ACHN (cell line): Measurements from ENCODE around the gene DLX6.

Experiments
- DNase-seq: peaks from one replicate; pipeline ENCODE4 v3.0.0-alpha.2; 2015
- in situ Hi-C: cut with HindIII; loops from 2 replicates; pipeline ENCODE4 v1.10.0; 2017; ENCODE audit warnings: low sequenced_read_pairs, low pct_ligation_motif_present, low pct_unique_long_range_greater_than_20kb

Gene DLX6

DNA sequence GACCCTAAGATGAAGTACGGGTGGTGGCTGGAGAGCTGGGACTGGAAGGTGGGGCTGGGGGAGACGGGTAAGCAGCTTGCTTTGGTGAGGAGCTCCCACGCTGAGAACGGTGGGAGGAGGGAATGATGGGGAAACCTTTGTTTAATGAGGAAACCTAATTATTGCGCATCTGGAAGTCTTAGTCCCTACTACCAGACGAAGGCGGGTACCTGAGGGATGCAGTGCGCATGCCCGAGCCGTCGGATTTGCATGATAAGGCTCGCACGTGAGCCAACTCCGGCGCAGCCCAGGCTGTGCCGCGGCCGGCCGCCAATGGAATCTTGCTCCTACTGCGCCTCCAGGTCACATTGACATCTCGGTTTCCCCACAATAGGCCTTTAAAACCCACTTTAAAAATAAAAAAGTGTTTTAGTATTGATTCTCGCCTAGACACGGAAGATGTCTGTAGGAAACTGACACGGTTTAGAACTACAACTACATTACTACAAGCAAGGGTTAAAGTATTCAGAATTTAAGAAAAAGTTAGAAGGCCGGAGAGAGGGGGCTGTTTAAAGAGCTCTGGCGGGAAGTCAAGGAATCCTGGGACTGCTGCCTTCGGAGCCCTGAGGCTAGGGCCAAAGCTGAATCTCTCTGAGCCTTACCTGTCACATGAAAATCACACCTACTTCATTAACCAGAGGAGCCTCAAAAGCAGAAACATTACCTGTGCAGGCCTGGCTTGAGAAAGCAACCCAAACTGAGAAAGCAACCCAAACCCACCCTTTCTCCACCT, 12.1 kb upstream of the DLX6 start:
- in situ Hi-C loops, result no loop called here
- no peak for DNase-seq

DNA sequence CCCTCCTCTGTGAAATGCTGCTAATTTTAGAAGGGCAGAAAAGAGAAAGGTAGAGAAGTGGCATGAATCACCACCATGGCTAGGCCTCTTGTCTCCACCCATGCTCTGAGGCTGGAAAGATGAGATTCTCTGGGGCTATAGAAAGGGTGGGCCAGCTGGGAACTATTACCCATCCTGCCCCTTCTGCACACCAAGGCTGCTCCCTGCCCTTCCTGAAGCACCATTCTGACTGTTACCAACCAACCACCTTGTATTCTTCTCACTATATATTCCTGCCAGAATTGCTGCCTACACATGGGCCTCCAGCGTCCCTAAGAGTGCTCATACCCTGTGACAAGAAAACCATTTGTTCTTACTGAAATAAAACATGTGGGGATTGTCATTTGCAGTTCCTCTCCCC, 11.4 kb upstream of the DLX6 start:
- in situ Hi-C loops, result no loop called here
- no peak for DNase-seq

DNA sequence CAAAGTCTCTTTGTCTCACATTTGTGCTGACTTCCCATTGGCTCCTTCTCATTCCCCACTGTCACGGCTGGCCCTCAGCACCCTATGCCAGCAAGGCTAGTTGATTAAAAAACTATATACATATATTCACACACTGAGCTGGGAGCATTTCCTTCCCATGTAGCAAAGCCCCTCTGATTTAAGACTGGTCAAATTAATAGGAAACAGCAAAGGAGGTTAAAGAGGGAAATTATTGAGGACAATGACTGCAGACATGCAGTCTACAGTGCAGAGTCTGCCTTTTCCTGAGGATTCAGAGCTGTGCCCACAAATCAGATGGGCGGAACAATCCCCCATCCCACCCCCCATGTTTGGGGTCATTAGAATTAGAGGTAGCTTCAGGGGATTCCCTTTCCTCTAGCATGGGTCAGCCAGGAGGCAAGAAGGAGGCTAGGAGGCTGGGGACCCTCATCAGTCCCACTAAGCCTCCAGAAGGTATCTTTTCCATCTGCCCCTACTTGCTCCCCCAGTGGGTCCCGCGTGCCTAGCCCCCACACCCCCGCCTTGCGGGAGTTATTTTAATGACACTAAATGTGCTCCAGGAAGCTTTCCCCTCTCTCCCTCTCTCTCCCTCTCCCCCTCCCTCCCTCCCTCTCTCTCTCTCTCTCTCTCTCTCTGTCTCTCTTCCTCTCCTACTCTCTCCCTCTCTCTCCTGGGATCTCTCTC, 9.8 kb upstream of the DLX6 start:
- in situ Hi-C loops, result no loop called here
- DNase-seq, result no peak

DNA sequence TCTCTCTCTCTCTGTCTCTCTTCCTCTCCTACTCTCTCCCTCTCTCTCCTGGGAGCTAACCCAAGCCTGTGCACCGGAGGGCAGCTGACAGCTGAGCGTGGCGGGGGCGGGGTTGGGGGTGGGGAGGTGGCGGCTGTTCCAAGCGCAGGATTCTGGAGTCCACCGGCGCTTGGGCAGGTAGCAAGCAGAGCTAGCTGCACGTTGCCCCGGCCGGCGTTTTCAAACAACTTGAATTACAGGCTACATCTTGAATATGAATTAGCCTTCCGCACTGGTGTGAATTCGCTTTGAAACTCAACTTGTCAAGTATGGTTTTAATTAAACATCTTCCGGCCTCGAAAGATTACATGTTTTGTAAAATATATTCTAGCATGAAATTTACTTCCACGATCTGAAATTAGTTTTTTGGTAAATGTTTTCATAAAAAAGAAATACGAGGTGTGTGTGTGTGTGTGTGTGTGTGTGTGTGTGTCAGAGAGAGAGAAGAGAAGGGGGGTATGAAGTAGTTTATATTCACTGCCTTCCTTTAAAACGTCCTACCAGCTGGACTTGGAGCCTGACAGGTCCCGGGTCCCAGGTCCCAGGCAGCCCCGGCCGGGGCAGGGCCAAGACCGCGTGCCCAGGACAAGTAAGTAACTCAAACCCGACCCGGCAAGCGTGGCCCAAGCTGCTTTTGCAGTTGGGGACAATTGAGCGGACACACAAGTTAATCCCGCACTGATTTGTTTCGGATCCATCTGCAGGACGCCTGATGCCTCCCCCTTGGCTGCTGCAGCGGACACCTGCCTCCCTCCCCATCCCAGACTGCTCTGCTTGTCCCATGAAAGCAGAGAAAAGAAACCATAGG, 9.0 kb upstream of the DLX6 start:
- DNase-seq, result no peak
- in situ Hi-C loops, result no loop called here

DNA sequence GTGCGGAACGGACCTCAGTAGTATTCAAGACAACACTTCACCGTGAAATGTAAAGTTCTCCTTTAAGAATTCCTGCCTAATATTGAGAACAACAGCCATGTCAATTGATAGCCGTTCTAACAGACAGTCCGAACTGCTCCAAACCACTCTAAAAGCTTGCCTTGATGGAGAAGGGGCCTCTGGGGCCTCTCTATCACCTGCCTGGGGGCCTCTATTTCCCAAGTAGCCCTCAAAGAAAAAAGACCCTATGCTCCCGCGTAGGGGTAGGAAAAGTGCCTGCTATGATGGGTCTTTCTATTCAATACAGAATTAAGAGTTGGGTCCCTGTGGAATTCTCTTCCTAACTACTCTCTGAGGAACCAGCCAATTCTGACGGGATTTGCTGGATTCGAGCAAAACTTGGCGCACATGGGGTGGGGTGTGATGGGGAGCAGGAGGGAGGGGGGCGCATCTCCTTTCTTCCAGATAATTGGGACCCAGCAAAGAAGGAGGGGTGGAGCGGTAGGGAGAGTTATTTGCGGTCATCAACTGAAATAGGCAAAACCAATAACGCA, 8.3 kb upstream of the DLX6 start:
- in situ Hi-C loops, result no loop called here
- DNase-seq, result no peak

DNA sequence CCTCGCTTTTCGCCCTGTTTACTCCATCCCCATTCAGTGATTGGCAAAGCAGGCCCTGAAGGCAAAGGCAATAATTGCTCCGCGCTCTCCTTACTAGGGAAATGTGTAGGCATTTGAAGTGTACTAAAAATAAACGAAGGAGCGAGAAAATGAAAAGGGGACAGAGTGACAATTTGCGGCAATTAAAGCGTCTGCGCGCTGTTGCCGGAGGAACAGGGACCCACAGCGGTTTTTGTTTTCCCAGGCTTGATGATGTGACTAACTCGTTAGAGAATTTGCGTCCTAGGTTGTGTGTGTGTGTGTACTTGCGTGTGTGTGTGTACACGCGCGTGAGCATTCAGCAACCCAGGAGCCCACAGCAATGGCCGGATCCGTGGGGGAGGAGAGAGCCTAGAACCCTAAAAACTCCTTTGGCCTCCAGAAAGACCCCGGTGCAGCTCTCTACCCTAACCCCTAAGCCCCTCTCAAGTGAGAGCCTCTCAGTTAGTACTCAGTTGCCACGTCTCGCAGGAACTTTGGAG, 7.8 kb upstream of the DLX6 start:
- no peak for DNase-seq
- in situ Hi-C loops, result no loop called here

DNA sequence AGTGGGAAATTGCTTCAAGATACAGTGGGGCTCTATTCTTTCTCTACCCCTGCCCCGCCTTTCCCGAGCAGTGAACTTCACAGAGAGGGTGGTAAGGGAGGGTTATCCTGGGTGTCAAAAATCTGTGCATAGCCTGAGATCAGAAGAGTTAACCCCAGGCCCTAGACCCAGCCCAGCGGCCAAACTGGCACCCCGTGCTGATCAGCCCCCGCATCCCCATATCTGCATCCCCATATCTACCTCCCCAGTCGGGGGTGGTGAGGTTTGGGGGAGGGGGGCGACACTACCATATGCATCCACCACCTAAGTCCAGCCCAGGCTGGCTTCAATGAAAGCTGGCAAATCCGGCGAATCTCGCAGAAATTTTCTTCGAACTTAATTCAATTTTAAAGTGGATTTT, 7.0 kb upstream of the DLX6 start:
- no peak for DNase-seq
- in situ Hi-C loops, result no loop called here

DNA sequence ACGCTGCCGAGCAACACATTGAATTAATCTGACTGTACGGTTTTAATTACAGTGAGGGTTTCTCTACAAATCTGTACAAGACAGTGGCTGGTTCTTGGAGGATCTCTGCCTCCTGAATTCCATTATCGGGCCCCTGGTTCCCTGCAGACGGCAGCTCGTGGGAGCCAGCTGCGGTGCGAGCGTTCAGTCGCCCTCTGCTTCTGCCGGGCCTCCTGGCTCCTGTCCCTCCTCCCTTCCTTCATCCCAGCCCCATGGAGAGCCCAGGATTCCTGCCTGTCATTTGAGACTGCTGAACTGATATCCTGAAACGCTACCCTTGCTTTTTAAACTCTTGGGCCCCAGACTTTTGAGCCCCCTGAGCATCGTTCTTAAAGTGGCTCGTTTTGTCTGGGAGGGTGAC, 6.6 kb upstream of the DLX6 start:
- DNase-seq, result no peak
- in situ Hi-C loops, result no loop called here

DNA sequence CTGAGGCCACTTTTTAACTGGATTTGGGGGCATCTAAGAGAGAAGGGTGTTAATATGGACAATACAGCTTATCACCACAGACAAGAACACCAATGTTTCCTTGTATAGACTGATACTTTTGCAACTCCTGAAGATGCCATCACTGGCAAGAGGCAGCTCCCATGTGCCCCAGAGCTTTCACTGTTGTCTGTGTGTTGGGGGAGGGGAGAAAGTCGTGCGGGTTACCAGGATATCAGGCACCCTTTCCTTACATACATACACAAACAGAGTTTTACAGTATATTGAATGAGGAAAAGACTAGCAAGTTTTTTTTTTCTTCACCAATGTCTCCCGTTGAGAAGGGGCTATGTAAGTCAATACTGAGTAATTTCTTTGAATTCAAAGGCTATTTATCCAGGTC, 4.1 kb upstream of the DLX6 start:
- in situ Hi-C loops, result no loop called here
- no peak for DNase-seq

DNA sequence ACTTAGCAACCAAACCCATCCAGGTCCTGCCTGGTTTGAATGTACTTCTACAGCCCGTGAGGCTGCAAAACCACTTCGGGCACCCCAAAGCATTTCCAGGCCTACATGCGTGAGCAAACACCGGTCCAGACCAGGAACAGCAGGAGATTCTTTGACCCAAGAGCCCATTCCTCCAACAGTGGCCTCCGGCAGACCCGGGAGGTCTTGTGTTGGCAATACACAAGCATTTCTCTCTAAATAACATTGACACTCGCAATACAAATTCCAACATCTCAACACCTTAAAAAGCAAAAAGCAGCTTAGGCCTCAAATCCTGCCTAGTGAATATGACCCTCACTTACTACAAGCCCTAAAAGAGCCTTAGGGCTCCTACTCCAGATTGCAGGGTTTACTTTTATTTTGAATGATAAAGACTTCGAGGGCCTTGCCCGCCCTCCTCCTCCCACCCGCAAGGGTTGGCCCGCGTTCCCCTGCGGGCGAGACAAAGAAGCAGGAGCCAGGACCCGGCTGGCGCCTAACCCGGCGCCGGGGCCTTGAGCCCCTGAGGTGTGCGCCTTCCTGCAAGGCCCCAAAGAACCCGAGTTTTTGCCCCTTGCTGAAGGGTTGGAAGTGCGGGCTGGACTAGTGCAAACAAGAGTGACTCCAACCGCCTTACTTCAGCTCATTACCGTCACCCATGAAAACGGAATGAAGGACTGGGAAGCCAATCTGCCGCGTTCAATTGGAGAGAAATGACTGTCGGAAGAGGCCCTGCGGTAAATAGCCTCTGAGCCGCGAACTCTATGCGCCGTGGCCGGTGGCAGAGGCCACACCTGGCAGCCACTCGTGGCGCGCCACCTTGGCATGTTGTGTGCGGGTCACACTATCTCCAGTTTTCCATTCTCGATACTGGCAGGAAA, 3.4 kb upstream of the DLX6 start:
- DNase-seq, result no peak
- in situ Hi-C loops, result no loop called here

DNA sequence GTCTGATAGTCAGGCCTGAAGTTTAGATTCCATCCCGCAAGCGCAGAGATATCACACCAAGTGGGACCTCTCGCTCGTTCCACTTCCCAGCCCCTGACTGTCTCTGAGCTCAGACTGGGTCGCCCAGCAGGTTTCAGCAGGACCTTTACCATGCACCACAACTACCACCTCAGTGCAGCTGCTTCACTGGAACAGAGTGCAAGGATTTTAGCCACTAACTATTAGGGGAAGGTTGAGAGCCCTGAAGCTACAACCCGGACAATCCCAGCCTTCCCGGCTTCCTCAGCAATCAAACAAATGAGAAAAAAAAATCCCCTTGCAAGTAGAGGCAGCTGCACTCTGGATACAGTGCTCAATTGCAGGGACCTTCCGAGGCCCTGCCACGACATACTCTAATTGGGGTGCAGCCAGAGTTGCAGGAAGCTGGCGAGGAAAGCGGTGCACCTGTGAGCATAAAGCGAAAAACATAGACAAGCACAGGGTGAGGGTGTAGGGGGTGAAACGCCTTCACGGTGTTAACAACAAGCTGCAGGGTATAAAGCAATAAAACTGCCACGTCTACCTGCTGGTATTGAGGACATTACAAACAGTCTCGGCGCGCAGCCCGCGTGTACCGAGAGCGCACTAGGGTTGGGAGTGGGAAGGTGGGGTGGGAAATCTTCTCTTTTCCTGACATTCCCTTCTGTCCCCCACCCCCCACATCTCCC, 2.6 kb upstream of the DLX6 start:
- no peak for DNase-seq
- in situ Hi-C loops, result no loop called here

DNA sequence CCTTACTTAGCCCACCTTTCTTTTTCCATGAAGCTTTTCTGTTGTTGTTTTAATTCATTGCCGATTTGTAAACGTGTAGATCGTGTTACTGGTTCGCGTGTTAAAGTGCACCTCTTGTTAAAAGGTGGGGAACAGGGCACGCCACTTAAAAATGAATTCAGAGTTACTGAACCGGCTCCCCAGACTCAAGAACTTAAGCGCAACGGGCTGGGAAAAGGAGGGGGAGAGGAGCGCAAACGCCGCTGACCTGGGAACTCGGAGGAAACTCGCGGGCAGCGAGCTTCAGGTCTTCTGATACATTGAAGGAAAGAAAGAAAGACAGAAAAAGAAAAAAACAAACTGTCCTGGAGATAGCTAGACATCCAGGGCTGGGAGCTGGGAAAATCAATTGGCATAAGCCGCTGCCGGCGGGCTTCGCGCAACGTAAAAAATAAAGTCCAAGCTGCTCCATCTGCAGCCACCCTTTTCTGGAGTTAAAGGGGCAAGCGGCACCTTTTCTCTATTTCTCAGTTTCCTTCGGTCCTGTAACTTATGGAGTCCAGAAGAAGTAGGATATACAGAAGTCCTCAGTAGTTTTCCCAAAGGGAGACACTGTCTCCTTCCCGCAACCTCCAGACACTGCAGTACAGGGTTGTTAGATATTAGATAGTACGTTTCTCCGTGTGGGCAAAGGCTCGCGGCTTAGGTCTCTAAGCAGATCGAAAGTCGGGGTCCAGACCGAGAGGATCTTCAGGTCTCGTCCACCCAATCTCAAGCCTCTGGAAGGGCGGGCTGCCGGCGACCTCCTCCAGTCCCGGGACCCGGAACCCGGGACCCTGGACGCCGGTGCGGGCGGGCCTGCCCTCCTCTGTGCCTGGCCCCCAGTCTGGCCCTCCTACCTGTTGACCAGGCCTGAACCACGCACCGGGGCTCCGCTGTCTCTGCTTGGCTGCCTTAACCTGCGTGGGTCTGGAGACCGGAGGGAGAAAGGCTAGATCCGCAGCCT, 1.8 kb upstream of the DLX6 start:
- in situ Hi-C loops, result no loop called here
- no peak for DNase-seq

DNA sequence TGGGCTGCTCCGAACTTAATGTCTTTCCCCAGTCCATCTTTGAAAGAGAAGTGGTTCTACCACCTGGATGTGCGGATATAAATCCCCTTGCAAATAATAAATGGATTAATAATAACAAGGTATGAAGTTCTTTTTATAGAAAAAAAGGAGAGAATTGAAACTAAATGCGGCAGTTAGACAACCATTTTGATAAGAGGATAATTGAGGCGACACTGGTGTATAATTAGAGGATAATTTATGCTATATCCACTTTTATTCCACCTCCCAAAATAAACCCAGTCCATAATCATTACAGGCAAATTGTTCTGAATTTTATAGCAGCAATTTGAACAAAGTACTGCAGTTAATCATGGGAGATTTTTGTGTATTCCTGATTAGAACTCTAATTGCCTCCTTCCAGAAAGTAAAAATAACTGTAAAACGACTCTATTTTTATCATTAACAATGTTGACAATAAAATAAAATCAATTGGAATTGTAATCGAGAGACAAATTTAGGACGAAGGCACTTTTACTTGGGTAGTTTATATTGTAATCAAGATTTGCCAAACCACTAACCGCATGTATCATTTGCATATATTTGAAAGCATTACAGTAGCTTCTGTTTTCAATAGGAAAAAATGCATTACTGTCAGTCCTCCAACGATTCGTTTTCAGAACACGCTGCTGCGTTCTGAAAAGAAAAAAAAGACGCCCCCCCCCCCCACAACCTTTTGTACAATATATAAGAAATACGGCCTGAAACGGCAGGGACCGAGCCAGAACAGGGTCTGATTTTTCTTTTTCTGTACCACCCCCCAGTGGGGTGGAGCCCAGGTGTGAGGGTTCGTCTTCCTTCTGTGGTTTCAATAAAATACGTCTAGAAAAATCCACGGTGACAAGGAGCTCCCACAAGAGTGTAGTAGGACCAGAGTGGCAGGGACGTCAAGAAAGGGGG, 838 bp upstream of the DLX6 start:
- in situ Hi-C loops, result no loop called here
- no peak for DNase-seq

DNA sequence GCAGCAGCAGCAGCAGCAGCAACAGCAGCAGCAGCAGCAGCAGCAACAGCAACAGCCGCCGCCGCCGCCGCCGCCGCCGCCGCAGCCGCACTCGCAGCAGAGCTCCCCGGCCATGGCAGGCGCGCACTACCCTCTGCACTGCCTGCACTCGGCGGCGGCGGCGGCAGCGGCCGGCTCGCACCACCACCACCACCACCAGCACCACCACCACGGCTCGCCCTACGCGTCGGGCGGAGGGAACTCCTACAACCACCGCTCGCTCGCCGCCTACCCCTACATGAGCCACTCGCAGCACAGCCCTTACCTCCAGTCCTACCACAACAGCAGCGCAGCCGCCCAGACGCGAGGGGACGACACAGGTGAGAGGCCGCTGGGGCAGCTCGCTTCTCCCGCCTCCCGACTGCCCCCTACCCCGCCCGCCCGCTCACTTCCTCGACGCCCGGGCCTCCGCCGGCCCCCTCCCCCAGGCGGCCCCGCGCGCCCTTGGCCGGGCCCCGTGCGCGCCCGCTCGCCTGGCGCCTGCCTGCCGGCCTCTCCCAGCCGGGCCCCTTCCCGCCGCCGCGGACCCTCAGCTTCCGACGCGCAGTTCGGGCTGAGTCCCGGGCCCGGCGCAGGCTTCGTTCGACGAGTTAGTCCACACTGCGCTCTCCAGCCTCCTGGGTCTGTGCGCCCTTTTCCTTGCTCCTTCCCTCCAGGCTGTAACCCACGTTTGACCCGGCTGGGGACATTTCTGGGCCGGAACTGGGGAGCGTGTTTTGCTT, 882 bp downstream of the DLX6 start:
- in situ Hi-C loops, result no loop called here
- peak; percentile 13 for DNase-seq
